GM12872 (cell line): ENCODE measurements around the gene ZNF124.

Experiments
- CTCF ChIP-seq: IDR thresholded peaks from 3 replicates; pipeline ENCODE4 v1.5.1; 2011; ENCODE audit warnings: low read depth, mild to moderate bottlenecking, low read length, moderate library complexity; ENCODE audit not compliant: insufficient read depth

The ZNF124 gene

GRCh38 chr1:247165674-247166073 lies 6.1 kb downstream of the ZNF124 start:
- no peak for TF ChIP-seq CTCF

GRCh38 chr1:247164694-247165093 lies 7.1 kb downstream of the ZNF124 start:
- no peak for TF ChIP-seq CTCF

- no peak for TF ChIP-seq CTCF
Observed at GRCh38 chr1:247156787-247157232, 15.0 kb downstream of the ZNF124 start.

- no peak for TF ChIP-seq CTCF
Observed at GRCh38 chr1:247147781-247148180, 24.0 kb downstream of the ZNF124 start.

GRCh38 chr1:247146671-247147070 lies 25.1 kb downstream of the ZNF124 start:
- peak; percentile 22; the same call in 1 of the 3 replicates for TF ChIP-seq CTCF

GRCh38 chr1:247145279-247145678 lies 26.5 kb downstream of the ZNF124 start:
- TF ChIP-seq CTCF: no peak

- TF ChIP-seq CTCF: no peak
Observed at GRCh38 chr1:247131236-247131635, 40.6 kb downstream of the ZNF124 start.

GRCh38 chr1:247121382-247121781 lies 50.4 kb downstream of the ZNF124 start:
- no peak for TF ChIP-seq CTCF
